ENCODE measurements around the gene TLCD5. TPM values are rescaled to one million over a fixed set of nuclear protein-coding genes. Genes with fewer than 3 reads are reported as not detected.

Gene TLCD5
- total RNA-seq, 4 donors from 2014 or later: 3.7 to 6.3 (median 4.4) TPM

DNA sequence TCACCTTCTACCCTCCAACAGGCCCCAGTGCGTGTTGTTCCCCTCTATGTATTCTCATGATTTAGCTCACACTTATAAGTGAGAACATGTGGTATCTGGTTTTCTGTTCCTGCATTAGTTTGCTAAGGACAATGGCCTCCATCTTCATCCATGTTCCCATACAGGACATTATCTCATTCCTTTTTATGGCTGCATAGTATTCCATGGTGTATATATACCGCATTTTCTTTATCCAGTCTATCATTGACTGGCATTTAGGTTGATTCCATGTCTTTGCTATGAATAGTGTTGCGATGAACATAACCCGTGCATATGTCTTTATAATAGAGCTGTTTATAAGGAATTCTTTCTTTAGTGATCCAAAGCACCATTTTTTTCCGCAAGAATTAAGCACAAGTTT lies 28.5 kb upstream of the TLCD5 start:
- no peaks in the 10 kb centered on the region for H3K9me3 ChIP-seq
- H3K36me3 ChIP-seq: no peaks in the 10 kb centered on the region
- 95% methylated on average over 5 of the region's 5 CpGs for WGBS
- peaks cover 0 to 58% (median 0%) of the 10 kb centered on the region in 4 donors for H3K27me3 ChIP-seq
- peaks cover 0 to 11% (median 6%) of the 10 kb centered on the region in 4 donors for H3K4me1 ChIP-seq
- H3K27ac ChIP-seq (replicated peaks in 1 of 4): no peak overlapping the region
- no peak for DNase-seq (ENCODE audit: extremely low spot score)
- H3K4me3 ChIP-seq: no peak overlapping the region
- TF ChIP-seq POLR2AphosphoS5 (IDR thresholded peaks at IDR 0.05): no peak
- intact Hi-C loops (cut with DNase I): no loop called here

DNA sequence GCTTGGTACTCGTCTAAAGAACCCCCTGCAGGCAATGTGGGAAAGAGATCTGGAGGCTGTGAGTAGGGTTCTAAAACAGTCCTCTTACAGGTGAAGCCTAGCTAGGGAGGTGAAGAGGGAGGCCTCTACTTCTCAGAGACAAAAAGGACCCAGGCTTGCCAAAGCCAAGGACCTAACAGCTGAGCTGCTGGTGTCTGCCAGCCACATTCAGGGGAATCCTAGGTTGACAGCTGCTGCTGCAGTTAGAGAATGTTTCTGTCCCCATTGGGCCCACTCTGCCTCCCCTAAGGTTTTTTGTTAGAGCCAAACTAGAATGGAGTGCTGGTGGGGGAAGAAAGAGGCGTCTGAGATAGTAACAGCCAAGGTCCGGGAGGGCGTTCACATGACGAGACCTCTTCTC lies 26.6 kb upstream of the TLCD5 start:
- TF ChIP-seq POLR2A (IDR thresholded peaks at IDR 0.05; ENCODE audit: low read depth) (no peak), POLR2AphosphoS5 (IDR thresholded peaks at IDR 0.05) (no peak), EP300 (IDR thresholded peaks at IDR 0.05) (no peak)
- TF ChIP-seq, protein P1, sequence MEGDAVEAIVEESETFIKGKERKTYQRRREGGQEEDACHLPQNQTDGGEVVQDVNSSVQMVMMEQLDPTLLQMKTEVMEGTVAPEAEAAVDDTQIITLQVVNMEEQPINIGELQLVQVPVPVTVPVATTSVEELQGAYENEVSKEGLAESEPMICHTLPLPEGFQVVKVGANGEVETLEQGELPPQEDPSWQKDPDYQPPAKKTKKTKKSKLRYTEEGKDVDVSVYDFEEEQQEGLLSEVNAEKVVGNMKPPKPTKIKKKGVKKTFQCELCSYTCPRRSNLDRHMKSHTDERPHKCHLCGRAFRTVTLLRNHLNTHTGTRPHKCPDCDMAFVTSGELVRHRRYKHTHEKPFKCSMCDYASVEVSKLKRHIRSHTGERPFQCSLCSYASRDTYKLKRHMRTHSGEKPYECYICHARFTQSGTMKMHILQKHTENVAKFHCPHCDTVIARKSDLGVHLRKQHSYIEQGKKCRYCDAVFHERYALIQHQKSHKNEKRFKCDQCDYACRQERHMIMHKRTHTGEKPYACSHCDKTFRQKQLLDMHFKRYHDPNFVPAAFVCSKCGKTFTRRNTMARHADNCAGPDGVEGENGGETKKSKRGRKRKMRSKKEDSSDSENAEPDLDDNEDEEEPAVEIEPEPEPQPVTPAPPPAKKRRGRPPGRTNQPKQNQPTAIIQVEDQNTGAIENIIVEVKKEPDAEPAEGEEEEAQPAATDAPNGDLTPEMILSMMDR (IDR thresholded peaks at IDR 0.05): no peak
- Histone ChIP-seq H3K36me3 (no peaks in the 10 kb centered on the region), H3K4me1 (peaks cover 0 to 11% (median 6%) of the 10 kb centered on the region in 4 donors), H3K27ac (replicated peaks in 1 of 4) (no peak overlapping the region), H3K9me3 (no peaks in the 10 kb centered on the region), H3K4me3 (no peak overlapping the region), H3K27me3 (peaks cover 0 to 42% (median 0%) of the 10 kb centered on the region in 4 donors)
- WGBS: 95% methylated on average over 5 of the region's 5 CpGs
- intact Hi-C loops (cut with DNase I): no loop called here
- no peak for DNase-seq (ENCODE audit: extremely low spot score)

DNA sequence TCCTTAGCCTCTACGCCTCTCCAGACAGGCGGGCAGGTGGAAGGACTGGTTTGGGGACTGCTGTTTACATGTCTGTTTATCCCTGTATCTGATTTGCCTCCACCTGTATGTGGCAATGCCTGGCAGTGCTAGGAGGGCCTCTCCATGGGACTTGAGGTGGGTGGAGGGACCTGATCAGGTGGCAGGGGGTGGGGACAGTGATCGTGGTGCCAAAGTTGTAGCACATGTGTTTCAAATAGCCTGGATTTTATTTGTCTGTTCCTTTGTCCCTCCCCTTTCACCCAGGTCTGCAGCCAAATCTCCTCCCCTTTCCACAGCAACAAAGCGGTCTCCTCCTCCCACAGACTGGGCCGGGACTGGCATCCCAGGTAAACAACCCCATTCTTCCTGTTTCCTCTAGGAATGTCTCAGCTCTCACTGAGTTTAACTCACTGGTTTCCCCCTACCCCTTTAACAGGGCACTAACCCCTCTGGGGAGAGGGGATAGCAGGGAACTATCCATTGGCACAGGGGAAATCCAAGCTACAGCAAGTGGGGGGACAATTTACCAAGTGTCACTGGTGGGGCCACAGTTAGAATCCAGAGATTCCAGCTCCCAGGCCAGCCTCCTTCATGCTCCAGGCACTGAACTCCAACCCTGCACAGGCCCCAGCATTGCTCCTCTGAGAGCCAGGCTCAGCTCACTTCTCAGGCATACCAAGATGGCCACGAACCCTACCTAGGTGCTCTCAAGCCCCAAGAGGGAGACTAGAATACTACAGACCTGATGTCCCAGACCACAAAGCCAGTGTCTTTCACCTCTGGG lies 22.9 kb upstream of the TLCD5 start:
- DNase-seq (ENCODE audit: extremely low spot score): no peak
- Histone ChIP-seq H3K36me3 (no peaks in the 10 kb centered on the region), H3K27ac (replicated peaks in 1 of 4) (no peak overlapping the region), H3K4me1 (peaks cover 0 to 11% (median 6%) of the 10 kb centered on the region in 4 donors), H3K4me3 (no peak overlapping the region), H3K9me3 (no peaks in the 10 kb centered on the region), H3K27me3 (peaks cover 0 to 27% (median 0%) of the 10 kb centered on the region in 4 donors)
- 81% methylated on average over 6 of the region's 6 CpGs for WGBS
- TF ChIP-seq POLR2AphosphoS5 (IDR thresholded peaks at IDR 0.05): no peak
- TF ChIP-seq, protein P1 (IDR thresholded peaks at IDR 0.05): no peak
- TF ChIP-seq POLR2A (IDR thresholded peaks at IDR 0.05; ENCODE audit: low read depth): no peak
- TF ChIP-seq EP300 (IDR thresholded peaks at IDR 0.05): no peak
- intact Hi-C loops (cut with DNase I): loop anchor here (5.0 kb wide), 2 partner anchors 65 to 130 kb away; no protein-coding TSS in a partner anchor

DNA sequence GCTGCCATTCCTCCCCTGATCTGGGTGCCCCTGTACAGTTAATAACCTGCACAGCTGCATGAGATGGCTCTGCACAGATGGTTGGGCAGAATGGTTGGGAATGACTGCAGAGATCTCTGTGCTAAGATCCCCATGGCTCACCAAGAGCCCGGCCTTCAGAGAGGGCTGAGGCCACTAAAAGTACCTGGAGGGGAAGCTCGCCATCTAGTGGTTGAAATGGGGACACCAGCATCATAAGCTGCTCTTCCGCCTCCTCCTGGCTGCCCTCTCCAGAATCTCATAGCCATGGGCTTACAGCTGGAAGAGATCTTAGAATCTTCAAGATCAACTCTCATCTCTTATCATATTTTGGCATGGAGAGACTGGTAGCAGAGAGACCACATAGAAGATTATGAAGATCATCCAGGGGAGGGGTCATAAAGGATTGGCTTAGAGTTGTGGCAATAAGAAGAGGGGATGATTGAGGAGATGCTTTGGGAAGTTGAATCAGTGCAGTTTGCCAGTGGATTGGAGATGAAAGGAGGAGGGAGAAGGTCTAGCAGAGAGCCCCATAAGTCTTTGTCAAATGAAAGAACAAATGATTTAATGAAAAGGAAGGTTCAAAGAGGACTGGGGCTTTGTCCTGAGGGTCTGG lies 22.0 kb upstream of the TLCD5 start:
- Histone ChIP-seq H3K4me3 (no peak overlapping the region), H3K27ac (replicated peaks in 1 of 4) (no peak overlapping the region), H3K36me3 (no peaks in the 10 kb centered on the region), H3K27me3 (peaks cover 0 to 24% (median 0%) of the 10 kb centered on the region in 4 donors), H3K4me1 (peaks cover 0 to 11% (median 6%) of the 10 kb centered on the region in 4 donors), H3K9me3 (no peaks in the 10 kb centered on the region)
- TF ChIP-seq, protein P1 (IDR thresholded peaks at IDR 0.05): peak; percentile 78 to 89 (median 80)
- TF ChIP-seq POLR2AphosphoS5 (IDR thresholded peaks at IDR 0.05): no peak
- intact Hi-C loops (cut with DNase I): loop anchor here (5.0 kb wide), 2 partner anchors 66 to 131 kb away; no protein-coding TSS in a partner anchor
- no peak for DNase-seq (ENCODE audit: extremely low spot score)
- 3% methylated on average over 3 of the region's 3 CpGs for WGBS

DNA sequence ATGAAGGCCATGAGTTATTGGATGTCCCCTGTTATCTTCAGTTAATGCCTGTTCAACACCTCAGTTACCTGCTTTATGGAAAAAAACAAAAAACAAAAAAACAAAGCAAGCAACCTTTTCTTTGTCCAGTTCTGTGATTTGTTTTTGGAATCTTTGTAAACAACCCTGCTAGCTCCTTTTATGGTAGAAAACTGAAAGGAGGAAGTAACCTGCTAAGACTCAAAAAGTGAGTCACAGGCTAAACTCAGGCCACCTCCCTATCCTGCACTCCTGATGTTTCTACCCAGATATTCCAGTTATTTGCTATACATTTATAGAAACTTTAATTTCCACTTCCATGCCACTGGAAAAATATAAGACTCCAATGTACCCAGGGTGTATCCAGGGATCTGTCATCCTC lies 20.6 kb upstream of the TLCD5 start:
- H3K4me3 ChIP-seq: no peak overlapping the region
- TF ChIP-seq POLR2A (IDR thresholded peaks at IDR 0.05; ENCODE audit: low read depth): no peak
- no peak for TF ChIP-seq POLR2AphosphoS5 (IDR thresholded peaks at IDR 0.05)
- TF ChIP-seq, protein P1 (IDR thresholded peaks at IDR 0.05): no peak
- TF ChIP-seq EP300 (IDR thresholded peaks at IDR 0.05): no peak
- H3K36me3 ChIP-seq: no peaks in the 10 kb centered on the region
- H3K27ac ChIP-seq (replicated peaks in 1 of 4): no peak overlapping the region
- H3K9me3 ChIP-seq: no peaks in the 10 kb centered on the region
- peaks cover 0 to 13% (median 0%) of the 10 kb centered on the region in 4 donors for H3K27me3 ChIP-seq
- peaks cover 0 to 10% (median 6%) of the 10 kb centered on the region in 4 donors for H3K4me1 ChIP-seq
- intact Hi-C loops (cut with DNase I): loop anchor here (5.0 kb wide), 2 partner anchors 67 to 132 kb away; no protein-coding TSS in a partner anchor
- DNase-seq (ENCODE audit: extremely low spot score): no peak

Measured in esophagus muscularis mucosa (tissue), 4 donors.